CD4-positive, alpha-beta T cell (primary cell): ENCODE measurements around the gene TUBB6. TPM values are rescaled to one million over a fixed set of nuclear protein-coding genes. Genes with fewer than 3 reads are reported as not detected.

Experiments used
- ATAC-seq: fragments of 200-7000 bp; cut with Tn5 transposase; one replicate; pipeline ENCODE4 v1.10.0; 2022; ENCODE audit warnings: mild to moderate bottlenecking; ENCODE audit not compliant: poor library complexity
- CTCF ChIA-PET: fragments of 350-600 bp; sonication (Branson Sonifier 250); formaldehyde crosslinking; loops from one replicate; lab custom pipeline; 2021; ENCODE audit warnings: antibody characterized with exemption, inconsistent platforms; lab: Charles Lee
- POLR2A ChIA-PET: fragments of 350-600 bp; sonication (Branson Sonifier 250); formaldehyde crosslinking; loops from one replicate; lab custom pipeline; 2021; ENCODE audit warnings: antibody characterized with exemption, inconsistent platforms; lab: Charles Lee
- DNase-seq, 14 experiments: peaks; one replicate each; pipeline ENCODE4 v3.0.0-alpha.2; 2013 to 2020; ENCODE audit warnings: mixed read lengths in 2 of 14
- H3K27ac ChIP-seq, 2 donors: one replicate each; pipeline versions ENCODE4 v1.5.1 to v1.7.0; 2013; ENCODE audit warnings: low read length in 2 of 2, low read depth in 1 of 2, mild to moderate bottlenecking in 1 of 2
- H3K27me3 ChIP-seq, 2 experiments: 1 replicate in 1 of 2; 2 replicates in 1 of 2; pipeline versions ENCODE4 v1.6.1 to v1.7.0; 2013; ENCODE audit warnings: low read length in 2 of 2, control low read depth in 1 of 2, mild to moderate bottlenecking in 1 of 2, moderate library complexity in 1 of 2; ENCODE audit not compliant: insufficient read depth in 2 of 2, control insufficient read depth in 1 of 2
- H3K36me3 ChIP-seq: one replicate; pipeline ENCODE4 v1.6.1; 2013; ENCODE audit warnings: low read length, control low read depth; ENCODE audit not compliant: insufficient read depth
- H3K4me1 ChIP-seq: one replicate; pipeline ENCODE4 v1.6.1; 2013; ENCODE audit warnings: low read length, control low read depth; ENCODE audit not compliant: insufficient read depth
- H3K4me3 ChIP-seq: one replicate; pipeline ENCODE4 v1.5.1; 2013; ENCODE audit warnings: mild to moderate bottlenecking, low read length, moderate library complexity
- H3K9me3 ChIP-seq, 2 experiments: 1 replicate in 1 of 2; 2 replicates in 1 of 2; pipeline versions ENCODE4 v1.6.1 to v1.7.0; 2013; ENCODE audit warnings: low read length in 2 of 2, mild to moderate bottlenecking in 2 of 2, control low read depth in 1 of 2, moderate library complexity in 1 of 2; ENCODE audit not compliant: control insufficient read depth in 1 of 2, insufficient read depth in 1 of 2
- H3K27ac Mint-ChIP-seq: one replicate; pipeline ENCODE4 v1.8.0; 2020; ENCODE audit warnings: mixed read lengths
- H3K27me3 Mint-ChIP-seq: one replicate; pipeline ENCODE4 v1.8.0; 2021; ENCODE audit warnings: mixed read lengths
- H3K36me3 Mint-ChIP-seq: one replicate; pipeline ENCODE4 v1.8.0; 2021; ENCODE audit warnings: low read depth, mixed read lengths
- H3K4me1 Mint-ChIP-seq: one replicate; pipeline ENCODE4 v1.8.0; 2021; ENCODE audit warnings: low read depth, mixed read lengths
- H3K4me3 Mint-ChIP-seq: one replicate; pipeline ENCODE4 v1.8.0; 2020; ENCODE audit warnings: mild to moderate bottlenecking, mixed read lengths
- H3K9me3 Mint-ChIP-seq: one replicate; pipeline ENCODE4 v1.8.0; 2020; ENCODE audit warnings: mixed read lengths
- intact Hi-C, 2 experiments: fragments of 100-400 bp; cut with DNase I in 1 of 2; cut with micrococcal nuclease in 1 of 2; formaldehyde crosslinking; loops; one replicate each; pipeline versions ENCODE4 v1.15.1 to v1.9.0; 2023 to 2025; cut with DNase I, micrococcal nuclease
- total RNA-seq, 174 experiments: library from RNA in 2 of 174; stranded (reverse) in 2 of 174; gene quantifications; one replicate each; pipeline ENCODE4 v1.2.3 and lab custom pipeline; 2021 to 2026
- TF ChIP-seq, protein P1 (sequence below): fragments of 200-600 bp; IDR thresholded peaks from one replicate; pipeline ENCODE4 v1.8.0; 2022; ENCODE audit warnings: antibody characterized with exemption, mild to moderate bottlenecking

Gene TUBB6
- total RNA-seq, 2 experiments from 2014 or later, result 0.88 to 0.98 TPM

DNA sequence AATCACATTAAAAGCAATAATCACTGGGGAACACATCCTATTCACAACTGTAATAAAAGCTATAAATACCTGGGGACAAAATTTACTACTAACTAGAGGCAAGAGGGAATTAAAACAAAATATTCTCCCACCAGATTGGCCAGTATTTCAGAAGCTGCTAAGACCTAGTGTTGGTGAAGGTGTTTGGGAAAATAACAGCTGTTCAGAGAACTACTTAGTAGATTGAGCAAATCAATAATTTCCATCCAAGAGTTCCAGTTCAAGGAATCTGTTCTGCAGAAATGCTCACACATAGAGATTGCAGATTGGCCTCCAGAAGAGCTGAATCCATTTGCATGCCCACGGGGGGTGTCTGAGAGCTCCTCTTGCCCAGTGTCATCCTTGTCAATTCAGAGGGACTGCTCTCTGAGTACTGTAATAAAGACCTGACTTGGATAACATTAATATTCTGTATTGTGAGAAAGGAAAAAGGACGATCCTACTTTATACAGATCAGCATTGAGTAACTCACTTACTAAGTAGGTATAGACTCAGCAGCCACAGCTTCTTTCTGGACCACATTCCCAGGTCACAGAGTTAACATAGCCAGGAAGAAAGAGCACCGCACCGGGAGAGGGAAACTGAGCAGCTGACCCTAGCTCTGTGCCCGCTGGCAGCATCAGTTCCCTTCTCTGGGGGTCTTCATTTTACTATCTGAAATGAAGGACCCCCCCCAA, 5.6 kb downstream of the TUBB6 start:
- Mint-ChIP-seq H3K4me1 (no peaks in the 10 kb centered on the region), H3K4me3 (no peak overlapping the region), H3K36me3 (peaks cover 3% of the 10 kb centered on the region), H3K9me3 (peaks cover 3% of the 10 kb centered on the region), H3K27me3 (peaks cover 31% of the 10 kb centered on the region), H3K27ac (no peak overlapping the region)
- POLR2A ChIA-PET, result no interaction called here
- Histone ChIP-seq H3K27ac (no peak overlapping the region), H3K27me3 (peaks cover 14 to 16% of the 10 kb centered on the region in 2 experiments), H3K4me3 (no peak overlapping the region), H3K4me1 (peaks cover 2% of the 10 kb centered on the region), H3K36me3 (no peaks in the 10 kb centered on the region), H3K9me3 (peaks cover 5 to 22% of the 10 kb centered on the region in 2 experiments)
- DNase-seq, result no peak
- ATAC-seq, result no peak
- CTCF ChIA-PET, result no interaction called here
- TF ChIP-seq, protein P1, sequence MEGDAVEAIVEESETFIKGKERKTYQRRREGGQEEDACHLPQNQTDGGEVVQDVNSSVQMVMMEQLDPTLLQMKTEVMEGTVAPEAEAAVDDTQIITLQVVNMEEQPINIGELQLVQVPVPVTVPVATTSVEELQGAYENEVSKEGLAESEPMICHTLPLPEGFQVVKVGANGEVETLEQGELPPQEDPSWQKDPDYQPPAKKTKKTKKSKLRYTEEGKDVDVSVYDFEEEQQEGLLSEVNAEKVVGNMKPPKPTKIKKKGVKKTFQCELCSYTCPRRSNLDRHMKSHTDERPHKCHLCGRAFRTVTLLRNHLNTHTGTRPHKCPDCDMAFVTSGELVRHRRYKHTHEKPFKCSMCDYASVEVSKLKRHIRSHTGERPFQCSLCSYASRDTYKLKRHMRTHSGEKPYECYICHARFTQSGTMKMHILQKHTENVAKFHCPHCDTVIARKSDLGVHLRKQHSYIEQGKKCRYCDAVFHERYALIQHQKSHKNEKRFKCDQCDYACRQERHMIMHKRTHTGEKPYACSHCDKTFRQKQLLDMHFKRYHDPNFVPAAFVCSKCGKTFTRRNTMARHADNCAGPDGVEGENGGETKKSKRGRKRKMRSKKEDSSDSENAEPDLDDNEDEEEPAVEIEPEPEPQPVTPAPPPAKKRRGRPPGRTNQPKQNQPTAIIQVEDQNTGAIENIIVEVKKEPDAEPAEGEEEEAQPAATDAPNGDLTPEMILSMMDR, result no peak
- intact Hi-C loops, result no loop called here

DNA sequence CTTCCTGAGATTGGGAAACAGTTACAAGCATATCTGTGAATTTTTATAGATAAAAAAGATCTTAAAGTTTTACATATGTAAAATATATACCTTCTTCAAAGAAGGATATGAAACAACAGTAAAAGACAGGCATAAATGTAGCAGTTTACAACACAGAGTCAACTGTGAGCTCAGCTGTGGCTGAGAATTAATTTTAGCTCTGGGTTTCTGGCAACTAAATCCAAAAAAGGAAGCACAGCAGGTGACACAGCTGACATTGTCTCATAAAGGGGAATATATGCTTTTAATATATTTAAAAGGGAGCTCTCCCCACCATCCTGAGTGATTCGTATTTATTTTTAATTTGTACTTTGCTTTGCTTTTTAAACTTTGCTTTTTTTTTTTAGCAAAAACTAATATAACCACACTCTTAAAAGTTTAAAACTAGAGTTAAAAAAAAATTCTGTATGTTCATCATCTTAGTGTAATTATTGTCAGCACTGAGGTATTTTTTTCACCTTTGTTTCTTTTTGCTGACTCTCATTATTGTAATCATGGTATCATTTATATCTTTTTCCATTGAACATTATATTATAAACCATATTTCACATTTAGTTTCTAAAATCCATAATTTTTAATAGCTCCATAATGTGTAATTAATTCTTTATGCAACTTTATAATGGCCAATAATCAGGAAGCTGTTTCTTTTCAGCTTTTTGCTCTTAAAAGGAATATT, 6.7 kb downstream of the TUBB6 start:
- Mint-ChIP-seq H3K27ac (no peak overlapping the region), H3K4me1 (no peaks in the 10 kb centered on the region), H3K27me3 (peaks cover 26% of the 10 kb centered on the region), H3K36me3 (peaks cover 3% of the 10 kb centered on the region), H3K9me3 (peaks cover 3% of the 10 kb centered on the region), H3K4me3 (no peak overlapping the region)
- intact Hi-C loops, result no loop called here
- ChIA-PET POLR2A (interaction anchor here (0.7 kb wide), 1 partner anchor 31 kb away, joined by 3 read pairs; no protein-coding TSS in a partner anchor), CTCF (no interaction called here)
- no peaks in the 10 kb centered on the region for H3K36me3 ChIP-seq
- H3K9me3 ChIP-seq, result peaks cover 5 to 22% of the 10 kb centered on the region in 2 experiments
- H3K4me1 ChIP-seq, result no peaks in the 10 kb centered on the region
- no peak for ATAC-seq
- peaks cover 5 to 7% of the 10 kb centered on the region in 2 experiments for H3K27me3 ChIP-seq
- TF ChIP-seq, protein P1, result no peak
- DNase-seq, result no peak
- H3K27ac ChIP-seq, result no peak overlapping the region
- H3K4me3 ChIP-seq, result no peak overlapping the region

DNA sequence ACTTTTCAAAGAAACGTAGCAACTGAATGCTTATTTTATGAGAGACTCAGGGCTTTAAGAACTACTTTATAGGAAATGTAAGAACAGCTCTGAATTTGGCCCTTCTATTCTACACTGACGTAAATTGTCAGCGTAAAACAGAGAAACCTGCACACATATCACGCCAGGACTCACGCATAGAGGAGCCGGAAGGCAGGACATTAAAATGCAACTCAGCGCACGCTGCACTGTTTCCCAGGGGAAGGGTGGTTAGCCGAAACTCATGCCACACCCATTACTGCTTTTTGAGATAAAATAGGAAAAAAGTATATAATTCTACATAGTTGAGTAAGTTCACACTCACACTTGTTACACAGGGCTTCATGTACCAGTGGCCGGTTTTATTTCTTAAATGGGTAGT, 7.4 kb downstream of the TUBB6 start:
- no peak for ATAC-seq
- CTCF ChIA-PET, result no interaction called here

More for the DNA sequence above, 7.4 kb downstream of the TUBB6 start:
- Mint-ChIP-seq H3K36me3 (peaks cover 3% of the 10 kb centered on the region), H3K4me3 (no peak overlapping the region), H3K27me3 (peaks cover 23% of the 10 kb centered on the region), H3K9me3 (peaks cover 3% of the 10 kb centered on the region), H3K4me1 (no peaks in the 10 kb centered on the region), H3K27ac (no peak overlapping the region)
- TF ChIP-seq, protein P1, result no peak
- Histone ChIP-seq H3K27me3 (peaks cover 4 to 7% of the 10 kb centered on the region in 2 experiments), H3K4me3 (no peak overlapping the region), H3K4me1 (no peaks in the 10 kb centered on the region), H3K36me3 (no peaks in the 10 kb centered on the region), H3K9me3 (peaks cover 4 to 16% of the 10 kb centered on the region in 2 experiments), H3K27ac (no peak overlapping the region)
- intact Hi-C loops, result no loop called here
- POLR2A ChIA-PET, result no interaction called here
- DNase-seq, result no peak
